Brain microvascular endothelial cell (primary cell): ENCODE measurements around the gene PIP5KL1.

Experiments
- DNase-seq: peaks from one replicate; pipeline ENCODE4 v3.0.0-alpha.2; 2020
- H3K27ac ChIP-seq: fragments of 250-450 bp; sonication (Bioruptor Pico); 2 replicates; pipeline ENCODE4 v1.5.1; 2020; ENCODE audit warnings: mild to moderate bottlenecking, moderate library complexity
- H3K27me3 ChIP-seq: fragments of 250-450 bp; sonication (Bioruptor Pico); replicated peaks from 2 replicates; pipeline ENCODE4 v1.5.1; 2020; ENCODE audit warnings: mild to moderate bottlenecking
- H3K36me3 ChIP-seq: fragments of 250-450 bp; sonication (Bioruptor Pico); replicated peaks from 2 replicates; pipeline ENCODE4 v1.5.1; 2020; ENCODE audit warnings: mild to moderate bottlenecking
- H3K4me3 ChIP-seq: 2 replicates; pipeline ENCODE4 v1.5.1; 2011; ENCODE audit warnings: low read depth, mild to moderate bottlenecking, control low read depth, low read length, moderate library complexity
- CTCF ChIP-seq: IDR thresholded peaks from 2 replicates; pipeline ENCODE4 v1.5.1; 2011; ENCODE audit warnings: low read depth, mild to moderate bottlenecking, moderate library complexity, low read length, control low read depth, inconsistent platforms; ENCODE audit errors: missing control alignments
- in situ Hi-C: cut with HindIII; loops from 2 replicates; pipeline ENCODE4 v1.10.0; 2017; ENCODE audit warnings: low sequenced_read_pairs, low pct_ligation_motif_present

Gene PIP5KL1

GRCh38 chr9:127923771-127924170 lies 6.8 kb downstream of the PIP5KL1 start:
- no peak overlapping the region for H3K4me3 ChIP-seq
- in situ Hi-C loops = no loop called here
- H3K27me3 ChIP-seq = no peaks in the 10 kb centered on the region
- peak; percentile 96 for DNase-seq
- H3K27ac ChIP-seq = peak overlapping the region; percentile 61
- no peak for TF ChIP-seq CTCF
- no peaks in the 10 kb centered on the region for H3K36me3 ChIP-seq

GRCh38 chr9:127923046-127923445 lies 7.5 kb downstream of the PIP5KL1 start:
- DNase-seq = no peak
- TF ChIP-seq CTCF = no peak
- Histone ChIP-seq H3K4me3 (no peak overlapping the region), H3K36me3 (no peaks in the 10 kb centered on the region), H3K27me3 (no peaks in the 10 kb centered on the region), H3K27ac (no peak overlapping the region)
- in situ Hi-C loops = no loop called here

GRCh38 chr9:127921557-127922120 lies 8.9 kb downstream of the PIP5KL1 start:
- H3K4me3 ChIP-seq = peak overlapping the region; percentile 12
- no peak for DNase-seq
- no peaks in the 10 kb centered on the region for H3K36me3 ChIP-seq
- TF ChIP-seq CTCF = peak; percentile 87
- no peaks in the 10 kb centered on the region for H3K27me3 ChIP-seq
- H3K27ac ChIP-seq = no peak overlapping the region
- in situ Hi-C loops = no loop called here

- TF ChIP-seq CTCF = no peak
- Histone ChIP-seq H3K36me3 (no peaks in the 10 kb centered on the region), H3K27me3 (no peaks in the 10 kb centered on the region), H3K27ac (no peak overlapping the region), H3K4me3 (no peak overlapping the region)
- no peak for DNase-seq
- in situ Hi-C loops = no loop called here
Observed at GRCh38 chr9:127920794-127921193, 9.8 kb downstream of the PIP5KL1 start.

GRCh38 chr9:127919253-127919815 lies 11.2 kb downstream of the PIP5KL1 start:
- H3K27ac ChIP-seq = peak overlapping the region; percentile 66
- H3K4me3 ChIP-seq = no peak overlapping the region

More at GRCh38 chr9:127919253-127919815, 11.2 kb downstream of the PIP5KL1 start:
- TF ChIP-seq CTCF = no peak
- in situ Hi-C loops = no loop called here
- H3K36me3 ChIP-seq = no peaks in the 10 kb centered on the region
- DNase-seq = peak; percentile 98
- H3K27me3 ChIP-seq = no peaks in the 10 kb centered on the region
